Tibial nerve (tissue), 4 donors: ENCODE results near the gene EVPLL. TPM values are rescaled to one million over a fixed set of nuclear protein-coding genes. Genes with fewer than 3 reads are reported as not detected.

Experiments used
- DNase-seq, 2 donors: peaks; one replicate each; pipeline ENCODE4 v3.0.0-alpha.2; 2019; ENCODE audit warnings: low spot score in 2 of 2
- H3K27ac ChIP-seq, 4 donors: fragments of 200-600 bp; sonication (generic) in 3 of 4; one replicate each; pipeline ENCODE4 v1.5.1; 2017 to 2019; ENCODE audit warnings: mild to moderate bottlenecking in 1 of 4
- H3K27me3 ChIP-seq, 2 donors: fragments of 200-600 bp; sonication (generic) in 1 of 2; one replicate each; pipeline versions ENCODE4 v1.5.1 to v1.6.0; 2017 to 2019
- H3K36me3 ChIP-seq, 3 donors: fragments of 200-600 bp; sonication (generic); one replicate each; pipeline ENCODE4 v1.5.1; 2018 to 2019
- H3K4me1 ChIP-seq, 4 donors: fragments of 200-600 bp; sonication (generic) in 3 of 4; one replicate each; pipeline ENCODE4 v1.5.1; 2017 to 2019
- H3K4me3 ChIP-seq, 4 donors: fragments of 200-600 bp; sonication (generic) in 3 of 4; one replicate each; pipeline ENCODE4 v1.5.1; 2017 to 2019; ENCODE audit warnings: mild to moderate bottlenecking in 1 of 4, moderate library complexity in 1 of 4
- H3K9me3 ChIP-seq, 4 donors: fragments of 200-600 bp; sonication (generic) in 3 of 4; one replicate each; pipeline ENCODE4 v1.5.1; 2017 to 2019
- CTCF ChIP-seq, 5 experiments: fragments of 200-600 bp in 3 of 5; fragments of 450-650 bp in 2 of 5; sonication (generic) in 3 of 5; IDR thresholded peaks; one replicate each; pipeline ENCODE4 v1.5.1; 2016 to 2019; ENCODE audit warnings: antibody characterized with exemption in 5 of 5, mild to moderate bottlenecking in 3 of 5, moderate library complexity in 2 of 5
- EP300 ChIP-seq, 2 donors: sonication (generic); formaldehyde crosslinking; IDR thresholded peaks; one replicate each; pipeline ENCODE4 v1.6.1; 2017; ENCODE audit warnings: antibody characterized with exemption in 2 of 2, mild to moderate bottlenecking in 1 of 2
- POLR2A ChIP-seq, 2 donors: fragments of 450-650 bp; IDR thresholded peaks; one replicate each; pipeline ENCODE4 v1.6.1; 2017; ENCODE audit warnings: antibody characterized with exemption in 2 of 2, mild to moderate bottlenecking in 2 of 2, moderate library complexity in 2 of 2
- WGBS, 2 donors: methylation state at CpG; one replicate each; pipeline ENCODE4 v1.1.5; 2018; 5-methylcytosine and 5-hydroxymethylcytosine counted together
- total RNA-seq, 4 donors: library from RNA; depleted of rRNA; stranded (reverse); fragments of >200 nt; gene quantifications; one replicate each; pipeline ENCODE4 v1.1.0, GENCODE V29; 2016

Gene EVPLL
- total RNA-seq, 4 donors from 2014 or later = not detected

DNA sequence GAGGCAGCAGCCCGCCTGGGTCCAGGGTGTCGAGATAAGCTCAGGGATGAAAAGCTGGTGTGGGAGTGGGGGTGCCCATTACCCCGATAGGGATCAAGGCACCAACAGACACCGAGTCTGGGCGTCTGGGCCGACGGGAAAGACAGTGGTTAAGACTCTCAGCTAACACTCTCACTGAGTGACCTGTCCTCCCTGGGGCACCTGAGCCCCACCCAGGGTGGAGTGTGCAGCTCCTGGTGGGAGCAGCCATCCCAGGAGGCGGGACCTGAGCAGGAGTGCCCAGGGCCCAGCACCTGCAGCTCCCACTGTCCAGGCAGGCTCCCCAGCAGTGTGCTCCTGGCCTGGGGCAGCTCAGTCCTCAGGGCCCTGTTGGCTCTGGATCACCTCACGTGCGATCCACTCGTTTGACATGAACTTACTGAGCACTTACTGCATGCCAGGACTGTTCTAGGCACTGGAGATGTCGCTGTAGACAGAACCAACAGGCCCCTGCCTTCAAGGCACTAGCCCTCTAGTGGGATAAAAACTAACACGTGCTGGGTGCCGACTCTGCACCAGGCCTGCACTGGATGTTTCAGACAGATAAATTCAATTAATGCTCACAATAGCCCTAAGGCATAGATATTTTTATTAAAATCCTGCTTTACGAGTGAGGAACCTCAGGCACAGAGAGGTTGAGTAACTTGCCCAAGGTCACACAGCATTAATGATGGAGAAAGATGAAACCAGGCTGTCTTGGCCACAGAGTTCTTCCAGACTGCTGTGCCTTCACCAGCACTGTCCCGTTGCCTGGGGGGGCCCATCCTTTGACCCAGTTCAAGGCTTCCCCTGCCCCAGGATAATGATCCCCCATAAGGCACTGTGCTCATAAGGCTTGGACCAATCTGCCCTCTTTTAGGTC, 1.9 kb downstream of the EVPLL start:
- Histone ChIP-seq H3K9me3 (peaks cover 0 to 9% (median 0%) of the 10 kb centered on the region in 4 donors), H3K4me1 (peaks cover 0 to 5% (median 2%) of the 10 kb centered on the region in 4 donors), H3K4me3 (no peak overlapping the region), H3K36me3 (no peaks in the 10 kb centered on the region), H3K27ac (no peak overlapping the region), H3K27me3 (peaks cover 0 to 46% of the 10 kb centered on the region in 2 donors)
- WGBS, 2 donors = 71 to 81% methylated on average over 13 to 16 of the region's 16 CpGs
- DNase-seq = no peak
- TF ChIP-seq CTCF (IDR thresholded peaks at IDR 0.05) (no peak), EP300 (IDR thresholded peaks at IDR 0.05) (no peak), POLR2A (IDR thresholded peaks at IDR 0.05) (no peak)

DNA sequence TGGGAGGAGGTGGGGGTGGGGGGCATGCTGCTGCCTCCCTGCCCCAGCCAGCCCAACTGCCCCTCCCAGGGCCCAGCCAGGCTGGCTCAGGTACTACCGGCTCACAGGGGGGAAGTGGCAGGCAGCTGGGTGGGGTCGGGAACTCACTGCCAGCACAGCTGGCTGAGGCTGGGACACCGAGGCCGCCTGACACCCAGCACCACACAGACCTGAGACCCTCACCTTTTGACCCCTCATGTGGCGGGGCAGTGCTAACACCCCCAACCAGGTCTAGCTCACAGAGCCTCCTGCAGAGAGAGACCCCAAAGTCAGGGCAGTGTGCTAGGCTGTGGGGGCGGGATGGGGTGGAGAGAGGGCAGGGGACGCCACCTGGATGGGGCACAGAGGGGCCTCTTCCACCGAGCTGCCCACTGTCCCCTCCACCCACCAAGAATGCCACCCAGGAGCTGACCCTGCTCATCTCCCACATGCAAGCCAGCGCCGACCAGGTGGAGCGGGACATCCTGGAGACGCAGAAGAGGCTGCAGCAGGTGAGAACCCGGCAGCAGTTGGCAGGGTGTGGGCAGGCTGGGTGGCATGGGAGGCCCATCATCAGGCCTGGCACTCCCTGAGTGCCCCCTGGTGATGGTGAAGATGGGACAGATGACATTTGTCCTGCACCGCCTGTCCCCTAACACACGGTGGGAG, 3.0 kb downstream of the EVPLL start:
- Histone ChIP-seq H3K4me1 (peaks cover 0 to 5% (median 2%) of the 10 kb centered on the region in 4 donors), H3K27me3 (peaks cover 0 to 46% of the 10 kb centered on the region in 2 donors), H3K36me3 (no peaks in the 10 kb centered on the region), H3K9me3 (peaks cover 0 to 4% (median 0%) of the 10 kb centered on the region in 4 donors), H3K27ac (no peak overlapping the region), H3K4me3 (no peak overlapping the region)
- WGBS, 2 donors = 50 to 67% methylated on average over 7 to 10 of the region's 15 CpGs
- DNase-seq = no peak
- TF ChIP-seq CTCF (IDR thresholded peaks at IDR 0.05) (no peak), EP300 (IDR thresholded peaks at IDR 0.05) (no peak), POLR2A (IDR thresholded peaks at IDR 0.05) (no peak)

DNA sequence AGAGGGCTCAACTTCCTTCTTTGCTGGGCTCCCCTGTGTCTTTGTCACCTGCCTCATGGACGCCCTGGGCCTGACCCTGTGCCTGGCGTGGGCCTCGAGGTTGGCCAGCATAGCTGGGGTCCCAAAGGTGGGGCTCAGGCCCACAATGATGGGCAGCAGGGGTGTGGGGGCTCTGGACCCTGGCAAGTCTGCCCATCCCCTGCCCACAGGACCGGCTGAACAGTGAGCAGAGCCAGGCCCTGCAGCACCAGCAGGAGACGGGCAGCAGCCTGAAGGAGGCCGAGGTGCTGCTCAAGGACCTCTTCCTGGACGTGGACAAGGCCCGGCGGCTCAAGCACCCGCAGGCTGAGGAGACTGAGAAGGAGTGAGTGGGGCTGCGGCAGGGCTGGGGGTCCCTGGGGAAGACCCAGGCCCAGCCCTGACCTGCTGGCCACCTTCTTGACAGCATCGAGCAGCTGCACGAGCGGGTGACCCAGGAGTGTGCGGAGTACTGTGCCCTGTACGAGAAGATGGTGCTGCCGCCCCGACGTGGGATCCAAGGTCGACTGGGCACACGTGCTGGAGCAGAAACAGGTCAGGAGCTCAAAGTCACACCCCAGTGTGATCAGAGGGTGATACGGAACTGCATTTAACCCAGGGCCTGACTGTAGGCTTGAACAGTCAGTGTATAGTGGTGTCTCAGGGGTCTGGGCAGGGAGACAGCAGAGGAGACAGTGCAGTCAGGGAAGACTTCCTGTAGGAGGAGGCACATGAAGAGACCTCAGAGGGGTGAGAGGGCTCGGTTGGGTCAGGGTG, 3.8 kb downstream of the EVPLL start:
- Histone ChIP-seq H3K27me3 (peaks cover 0 to 46% of the 10 kb centered on the region in 2 donors), H3K4me3 (no peak overlapping the region), H3K27ac (no peak overlapping the region), H3K36me3 (no peaks in the 10 kb centered on the region), H3K9me3 (no peaks in the 10 kb centered on the region), H3K4me1 (peaks cover 0 to 5% (median 2%) of the 10 kb centered on the region in 4 donors)
- TF ChIP-seq CTCF (IDR thresholded peaks at IDR 0.05) = no peak
- no peak for TF ChIP-seq POLR2A (IDR thresholded peaks at IDR 0.05)
- no peak for TF ChIP-seq EP300 (IDR thresholded peaks at IDR 0.05)
- no peak for DNase-seq
- 83 to 84% methylated on average over 18 to 23 of the region's 23 CpGs for WGBS, 2 donors

DNA sequence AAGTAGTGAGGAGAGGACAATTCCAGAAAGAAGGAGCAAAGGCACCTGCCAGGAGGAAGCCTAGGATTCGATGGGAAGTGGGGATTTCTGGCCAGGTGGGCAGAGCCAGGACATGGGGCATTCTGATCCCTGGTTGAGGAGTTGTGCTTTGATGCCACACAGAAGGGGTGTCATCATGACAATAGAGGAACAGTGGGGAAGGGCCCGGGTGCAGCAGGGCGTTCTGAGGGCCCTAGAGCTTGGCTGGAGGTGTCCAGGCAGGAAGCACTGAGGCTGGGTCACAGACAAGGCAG, 4.3 kb downstream of the EVPLL start:
- no peak for TF ChIP-seq POLR2A (IDR thresholded peaks at IDR 0.05)
- no peak for TF ChIP-seq CTCF (IDR thresholded peaks at IDR 0.05)
- TF ChIP-seq EP300 (IDR thresholded peaks at IDR 0.05) = no peak
- peaks cover 0 to 5% (median 2%) of the 10 kb centered on the region in 4 donors for H3K4me1 ChIP-seq
- H3K4me3 ChIP-seq = no peak overlapping the region
- peaks cover 0 to 46% of the 10 kb centered on the region in 2 donors for H3K27me3 ChIP-seq
- no peaks in the 10 kb centered on the region for H3K36me3 ChIP-seq
- H3K27ac ChIP-seq = no peak overlapping the region
- WGBS, 2 donors = 65 to 84% methylated on average over 3 of the region's 3 CpGs
- no peaks in the 10 kb centered on the region for H3K9me3 ChIP-seq
- no peak for DNase-seq
